Endothelial cell (in vitro differentiated cells): ENCODE data around the gene PCSK6. TPM values are rescaled to one million over a fixed set of nuclear protein-coding genes. Genes with fewer than 3 reads are reported as not detected.

Experiments
- DNase-seq: peaks from one replicate; pipeline ENCODE4 v3.0.0; 2021; ENCODE audit warnings: low spot score
- H3K27ac Mint-ChIP-seq: one replicate; pipeline ENCODE4 v1.8.0; 2021; ENCODE audit warnings: mixed read lengths, inconsistent platforms; ENCODE audit not compliant: unreplicated experiment
- H3K27me3 Mint-ChIP-seq: one replicate; pipeline ENCODE4 v1.8.0; 2021; ENCODE audit warnings: mild to moderate bottlenecking, moderate library complexity, mixed read lengths, inconsistent platforms; ENCODE audit not compliant: unreplicated experiment
- H3K36me3 Mint-ChIP-seq: one replicate; pipeline ENCODE4 v1.8.0; 2021; ENCODE audit warnings: mild to moderate bottlenecking, low read depth, mixed read lengths, inconsistent platforms; ENCODE audit not compliant: unreplicated experiment
- H3K4me1 Mint-ChIP-seq: one replicate; pipeline ENCODE4 v1.8.0; 2021; ENCODE audit warnings: mild to moderate bottlenecking, mixed read lengths, inconsistent platforms; ENCODE audit not compliant: unreplicated experiment
- H3K4me3 Mint-ChIP-seq: one replicate; pipeline ENCODE4 v1.8.0; 2021; ENCODE audit warnings: mild to moderate bottlenecking, mixed read lengths, inconsistent platforms; ENCODE audit not compliant: unreplicated experiment
- H3K9me3 Mint-ChIP-seq: one replicate; pipeline ENCODE4 v1.8.0; 2021; ENCODE audit warnings: mixed read lengths, inconsistent platforms; ENCODE audit not compliant: unreplicated experiment
- total RNA-seq: library from RNA; stranded (reverse); fragmentation: NEBNext Ultra II Directional; extraction: Animal tissue kit (Norgen Biotek cat#: 25700); gene quantifications from one replicate; pipeline ENCODE4 v1.2.1, GENCODE V29; 2021; ENCODE audit not compliant: unreplicated experiment
- TF ChIP-seq, protein P1 (sequence below): fragments of 200-600 bp; sonication (generic); IDR thresholded peaks from one replicate; pipeline ENCODE4 v1.5.0; 2021; ENCODE audit warnings: antibody characterized with exemption; ENCODE audit not compliant: unreplicated experiment

The PCSK6 gene
- total RNA-seq, 1 donor from 2014 or later, result 0.13 TPM

GRCh38 chr15:101439285-101439919 is 50.1 kb downstream of the PCSK6 start:
- Mint-ChIP-seq H3K9me3 (no peaks in the 10 kb centered on the region), H3K27me3 (peaks cover 5% of the 10 kb centered on the region), H3K4me3 (no peak overlapping the region), H3K27ac (no peak overlapping the region), H3K4me1 (no peaks in the 10 kb centered on the region), H3K36me3 (no peaks in the 10 kb centered on the region)
- TF ChIP-seq, protein P1, sequence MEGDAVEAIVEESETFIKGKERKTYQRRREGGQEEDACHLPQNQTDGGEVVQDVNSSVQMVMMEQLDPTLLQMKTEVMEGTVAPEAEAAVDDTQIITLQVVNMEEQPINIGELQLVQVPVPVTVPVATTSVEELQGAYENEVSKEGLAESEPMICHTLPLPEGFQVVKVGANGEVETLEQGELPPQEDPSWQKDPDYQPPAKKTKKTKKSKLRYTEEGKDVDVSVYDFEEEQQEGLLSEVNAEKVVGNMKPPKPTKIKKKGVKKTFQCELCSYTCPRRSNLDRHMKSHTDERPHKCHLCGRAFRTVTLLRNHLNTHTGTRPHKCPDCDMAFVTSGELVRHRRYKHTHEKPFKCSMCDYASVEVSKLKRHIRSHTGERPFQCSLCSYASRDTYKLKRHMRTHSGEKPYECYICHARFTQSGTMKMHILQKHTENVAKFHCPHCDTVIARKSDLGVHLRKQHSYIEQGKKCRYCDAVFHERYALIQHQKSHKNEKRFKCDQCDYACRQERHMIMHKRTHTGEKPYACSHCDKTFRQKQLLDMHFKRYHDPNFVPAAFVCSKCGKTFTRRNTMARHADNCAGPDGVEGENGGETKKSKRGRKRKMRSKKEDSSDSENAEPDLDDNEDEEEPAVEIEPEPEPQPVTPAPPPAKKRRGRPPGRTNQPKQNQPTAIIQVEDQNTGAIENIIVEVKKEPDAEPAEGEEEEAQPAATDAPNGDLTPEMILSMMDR, result no peak
- no peak for DNase-seq

GRCh38 chr15:101438482-101439284 is 50.8 kb downstream of the PCSK6 start:
- Mint-ChIP-seq H3K36me3 (no peaks in the 10 kb centered on the region), H3K27me3 (peaks cover 5% of the 10 kb centered on the region), H3K27ac (no peak overlapping the region), H3K4me1 (no peaks in the 10 kb centered on the region), H3K4me3 (no peak overlapping the region), H3K9me3 (no peaks in the 10 kb centered on the region)
- DNase-seq, result no peak
- TF ChIP-seq, protein P1, result no peak

DNA sequence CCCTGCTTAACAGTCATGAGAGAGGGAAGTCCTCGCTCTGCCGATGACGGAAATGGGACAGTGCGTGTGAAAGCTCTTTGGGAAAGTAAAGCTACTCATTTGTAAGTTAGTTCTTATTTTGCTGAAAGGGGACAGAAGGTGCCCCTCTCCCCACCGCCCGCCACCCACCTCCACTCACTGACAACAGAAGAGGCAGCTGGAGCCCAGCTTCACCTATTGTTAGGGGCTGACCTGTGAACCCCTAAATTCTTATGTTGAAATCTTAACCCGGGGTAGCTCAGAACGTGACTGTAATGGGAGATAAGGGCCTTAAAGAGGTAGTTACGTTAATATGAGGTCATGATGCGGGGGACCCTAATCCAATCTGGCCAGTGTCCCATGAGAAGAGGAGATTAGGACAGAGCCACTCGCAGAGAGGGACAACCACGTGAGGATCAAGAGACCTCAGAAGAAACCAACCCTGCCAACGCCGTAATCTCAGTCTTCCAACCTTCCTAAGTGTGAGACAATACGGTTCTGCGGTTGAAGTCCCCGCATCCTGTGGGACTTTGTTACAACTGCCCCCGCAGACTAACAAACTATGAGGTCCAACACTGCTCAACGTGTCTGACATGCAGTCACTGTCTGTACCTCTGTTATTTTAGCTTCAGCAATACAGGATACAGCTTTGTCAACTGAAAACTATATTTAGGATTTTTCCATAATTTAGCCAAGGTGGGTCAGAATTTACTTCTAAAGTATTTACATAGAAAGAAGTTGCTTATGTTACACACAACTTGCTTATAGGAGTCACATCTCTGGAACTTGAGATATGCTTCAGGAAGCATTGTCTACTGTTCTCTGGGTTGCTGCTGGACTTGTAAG is 51.7 kb downstream of the PCSK6 start:
- H3K27me3 Mint-ChIP-seq, result peaks cover 5% of the 10 kb centered on the region
- no peak overlapping the region for H3K27ac Mint-ChIP-seq
- no peak overlapping the region for H3K4me3 Mint-ChIP-seq
- no peaks in the 10 kb centered on the region for H3K9me3 Mint-ChIP-seq
- H3K36me3 Mint-ChIP-seq, result no peaks in the 10 kb centered on the region
- DNase-seq, result no peak
- TF ChIP-seq, protein P1, result no peak
- no peaks in the 10 kb centered on the region for H3K4me1 Mint-ChIP-seq

- H3K27ac Mint-ChIP-seq, result no peak overlapping the region
- H3K36me3 Mint-ChIP-seq, result no peaks in the 10 kb centered on the region
- no peak overlapping the region for H3K4me3 Mint-ChIP-seq
- H3K9me3 Mint-ChIP-seq, result no peaks in the 10 kb centered on the region
- peaks cover 5% of the 10 kb centered on the region for H3K27me3 Mint-ChIP-seq
- TF ChIP-seq, protein P1, result no peak
- no peak for DNase-seq
- no peaks in the 10 kb centered on the region for H3K4me1 Mint-ChIP-seq
Measured at GRCh38 chr15:101437209-101437608, 52.3 kb downstream of the PCSK6 start.
